GM21367 (cell line): ENCODE data around the gene PTPN1.
"Not testable (repeated sequence)": the region's sequence is repeated elsewhere in the genome, so short reads cannot be mapped to it uniquely, and the experiment has no call there.

Experiments used
- ATAC-seq: cut with Tn5 transposase; IDR thresholded peaks from one replicate; pipeline ENCODE4 v1.9.1; 2021; ENCODE audit not compliant: unreplicated experiment

PTPN1 gene

DNA sequence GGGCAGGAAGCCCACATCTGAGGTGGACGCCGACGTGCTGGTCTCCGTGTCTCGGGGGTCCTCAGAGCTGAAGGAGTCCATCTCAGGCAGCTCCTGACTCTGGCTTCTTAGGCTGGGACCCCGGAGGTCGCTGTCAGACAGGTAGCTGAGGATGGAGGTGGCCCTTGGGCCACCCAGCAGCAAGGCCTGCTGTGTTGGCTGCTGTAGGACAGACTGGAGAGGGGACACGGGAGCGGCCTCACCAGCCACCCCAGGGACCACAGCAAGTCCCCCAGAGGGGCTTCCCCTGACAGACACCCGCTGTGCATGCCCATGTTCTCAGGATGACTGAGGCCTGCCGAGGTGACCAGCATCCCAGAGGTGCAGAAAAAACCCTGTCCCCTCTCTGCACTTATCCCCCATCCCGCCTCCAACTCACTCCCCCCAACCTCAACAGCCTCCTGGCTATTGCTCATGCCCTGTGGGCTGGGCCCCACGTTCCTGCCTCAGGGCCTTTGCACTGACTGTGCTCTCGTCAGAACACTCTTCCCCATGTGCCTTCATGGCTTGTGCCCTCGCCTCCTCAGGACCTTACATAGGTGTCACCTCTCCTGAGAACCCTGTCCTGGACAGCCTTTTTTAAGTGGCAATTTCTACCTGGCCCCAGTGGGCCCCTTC lies 92.4 kb downstream of the PTPN1 start:
- no peak for ATAC-seq

DNA sequence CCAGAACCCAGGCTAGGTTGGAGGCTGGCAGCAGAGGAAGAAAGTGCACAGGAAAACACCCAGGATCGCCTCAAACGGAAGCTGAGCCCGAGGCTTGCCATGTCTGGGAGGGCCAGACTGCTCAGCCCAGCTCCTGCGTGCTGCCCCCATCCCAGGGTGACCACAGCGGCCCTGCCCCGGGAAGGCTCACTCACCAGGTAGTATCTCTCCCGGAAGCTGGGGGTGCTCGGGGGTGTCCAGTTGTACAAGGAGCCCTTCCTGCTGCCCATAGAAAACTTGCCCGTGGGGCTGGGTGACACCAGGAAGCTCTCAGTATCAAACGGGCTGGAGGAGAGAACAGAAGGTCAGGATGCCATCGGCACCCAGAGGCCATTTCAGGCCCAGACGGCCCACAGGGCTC lies 94.3 kb downstream of the PTPN1 start:
- no peak for ATAC-seq

DNA sequence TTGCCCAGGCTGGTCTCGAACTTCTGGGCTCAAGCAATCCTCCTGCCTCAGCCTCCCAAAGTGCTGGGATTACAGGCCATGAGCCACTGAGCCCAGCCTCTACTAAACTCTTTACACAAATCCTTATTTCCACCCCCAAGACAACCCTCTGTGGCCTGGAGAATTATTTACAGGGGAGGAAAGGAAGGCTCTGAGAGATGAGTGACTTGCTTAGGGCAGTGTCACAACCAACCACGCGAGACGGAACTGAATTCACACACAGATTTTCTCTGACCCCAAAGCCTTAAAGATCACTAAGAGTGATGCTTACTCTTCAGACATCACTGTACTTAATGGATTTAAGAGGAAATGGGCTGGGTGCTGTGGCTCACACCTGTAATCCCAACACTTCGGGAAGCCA lies 95.0 kb downstream of the PTPN1 start:
- no peak for ATAC-seq

DNA sequence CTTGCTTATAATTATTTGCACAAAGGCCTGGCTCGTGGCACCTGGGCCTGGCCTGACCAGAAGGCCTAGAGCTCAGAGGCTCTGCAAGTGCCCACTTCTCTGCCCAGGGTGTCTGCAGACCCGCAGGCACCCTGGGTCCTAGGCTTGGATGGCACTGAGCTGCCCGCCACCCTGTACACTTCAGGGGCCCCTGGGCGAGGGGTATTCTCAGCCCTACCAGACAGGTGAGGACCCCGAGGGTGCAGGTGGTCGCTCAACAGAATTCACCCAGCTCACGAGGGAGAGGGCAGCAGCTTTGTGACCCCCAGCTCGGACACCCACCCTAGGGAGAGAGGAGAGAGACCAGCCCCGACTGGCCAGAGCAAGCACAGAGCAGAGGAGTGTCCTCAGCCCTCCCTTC lies 97.3 kb downstream of the PTPN1 start:
- ATAC-seq = no peak

DNA sequence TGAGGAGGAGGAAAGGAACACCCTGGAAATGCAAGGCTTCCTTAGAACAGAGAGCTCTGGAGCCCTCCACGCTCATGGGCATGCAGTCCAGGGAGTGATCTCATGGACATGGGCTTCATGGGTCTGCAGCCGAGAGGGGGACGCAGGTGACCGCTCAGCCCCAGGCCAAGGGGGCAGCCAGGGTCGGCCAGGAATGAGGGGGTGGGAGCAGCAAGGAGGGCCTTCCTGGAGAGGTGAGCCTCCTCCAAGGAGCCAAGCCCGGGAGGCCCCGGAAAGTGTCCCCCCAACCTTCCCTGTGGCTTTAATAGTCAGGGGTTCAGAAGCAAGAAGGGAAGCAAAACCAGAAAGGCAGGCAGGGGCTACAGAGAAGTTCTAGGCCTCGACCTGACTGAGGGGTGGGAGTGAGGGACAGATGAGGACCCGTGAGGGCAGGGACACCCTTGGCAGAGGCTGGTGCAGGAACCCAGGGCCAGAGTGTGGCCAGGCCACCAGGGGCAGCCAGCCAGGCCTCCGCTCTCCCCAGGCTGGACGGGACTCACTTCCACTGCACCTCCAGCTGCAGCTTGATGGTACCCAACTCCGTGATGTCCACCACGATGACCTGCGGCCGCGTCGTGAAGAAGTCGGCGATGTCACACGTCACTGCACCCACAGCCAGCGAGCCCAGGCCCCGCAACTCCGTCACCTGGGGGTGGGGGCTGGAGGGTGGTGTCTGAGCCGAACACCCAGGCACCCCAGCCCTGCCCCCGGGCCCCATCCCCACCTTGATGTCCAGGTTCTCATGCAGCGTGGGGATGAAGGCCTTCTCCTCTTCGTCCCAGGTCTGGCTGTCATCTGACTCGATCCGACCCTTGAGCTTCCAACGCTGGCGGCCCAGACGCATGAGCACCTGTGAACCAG lies 97.9 kb downstream of the PTPN1 start:
- ATAC-seq = no peak

DNA sequence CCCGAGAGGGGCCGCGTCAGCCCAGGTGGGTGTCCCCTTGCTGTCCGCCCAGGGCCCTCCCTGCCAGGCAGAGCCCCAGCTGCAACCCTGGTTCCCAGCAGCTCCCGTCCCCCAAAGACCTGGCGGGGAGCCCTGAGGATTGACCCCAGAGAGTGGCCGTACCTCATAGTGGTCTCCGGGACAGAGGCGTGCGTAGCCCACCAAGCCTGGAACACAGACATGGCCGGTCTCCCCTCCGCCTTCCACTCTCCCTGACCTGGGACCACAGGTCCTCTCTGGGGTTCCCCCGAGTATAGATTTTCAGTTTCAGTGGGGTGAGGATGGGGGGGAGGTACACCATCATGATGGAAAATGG lies 98.5 kb downstream of the PTPN1 start:
- ATAC-seq = no peak

DNA sequence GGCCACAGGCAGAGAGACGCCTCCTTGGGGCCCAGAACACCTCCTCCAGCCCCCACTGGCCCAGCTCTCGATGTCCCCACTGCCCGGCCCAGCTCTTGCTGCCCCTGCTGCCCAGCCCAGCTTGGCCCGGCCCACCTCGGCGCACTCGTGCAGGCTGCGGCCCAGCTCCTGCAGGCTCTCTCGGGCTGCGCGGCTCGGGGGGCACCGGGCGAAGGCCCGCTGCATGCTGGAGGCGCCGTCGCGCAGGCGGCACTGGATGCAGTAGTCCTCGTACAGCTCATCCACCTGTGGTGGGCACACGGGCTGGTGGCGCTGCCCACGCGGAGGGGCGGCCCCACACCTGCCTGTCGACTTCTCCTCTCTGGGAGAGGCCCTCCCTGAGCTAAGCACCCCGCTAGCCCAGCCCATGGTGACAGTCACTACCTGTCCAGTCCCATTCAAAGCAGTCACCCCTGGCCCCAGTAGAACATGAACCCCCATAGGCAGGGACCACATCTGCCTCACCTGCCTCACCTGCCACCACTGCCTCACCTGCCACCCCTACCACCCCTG lies 99.3 kb downstream of the PTPN1 start:
- ATAC-seq = no peak

DNA sequence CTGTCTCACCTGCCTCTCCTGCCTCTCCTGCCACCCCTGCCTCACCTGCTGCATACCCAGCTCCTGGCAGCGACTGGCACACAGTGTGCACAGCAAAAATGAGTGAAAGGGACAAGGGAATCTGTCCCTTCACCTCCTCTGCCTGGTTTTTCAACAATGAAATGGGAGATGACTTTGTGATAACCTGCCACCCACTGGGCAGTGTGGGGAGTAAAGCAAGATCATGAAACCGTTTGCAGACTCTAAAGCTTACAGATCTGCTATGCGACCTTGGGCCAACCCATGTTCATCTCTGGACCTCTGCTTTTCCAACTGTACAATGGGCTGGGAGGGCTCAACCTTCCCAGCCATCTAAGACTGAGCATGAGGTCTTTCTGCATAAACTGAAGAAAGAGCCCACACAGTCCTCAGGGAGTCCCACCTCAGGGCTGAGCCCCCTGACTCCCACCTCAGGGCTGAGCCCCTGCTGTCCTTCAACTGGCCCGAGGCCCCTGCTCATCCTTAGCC lies 100.1 kb downstream of the PTPN1 start:
- no peak for ATAC-seq

DNA sequence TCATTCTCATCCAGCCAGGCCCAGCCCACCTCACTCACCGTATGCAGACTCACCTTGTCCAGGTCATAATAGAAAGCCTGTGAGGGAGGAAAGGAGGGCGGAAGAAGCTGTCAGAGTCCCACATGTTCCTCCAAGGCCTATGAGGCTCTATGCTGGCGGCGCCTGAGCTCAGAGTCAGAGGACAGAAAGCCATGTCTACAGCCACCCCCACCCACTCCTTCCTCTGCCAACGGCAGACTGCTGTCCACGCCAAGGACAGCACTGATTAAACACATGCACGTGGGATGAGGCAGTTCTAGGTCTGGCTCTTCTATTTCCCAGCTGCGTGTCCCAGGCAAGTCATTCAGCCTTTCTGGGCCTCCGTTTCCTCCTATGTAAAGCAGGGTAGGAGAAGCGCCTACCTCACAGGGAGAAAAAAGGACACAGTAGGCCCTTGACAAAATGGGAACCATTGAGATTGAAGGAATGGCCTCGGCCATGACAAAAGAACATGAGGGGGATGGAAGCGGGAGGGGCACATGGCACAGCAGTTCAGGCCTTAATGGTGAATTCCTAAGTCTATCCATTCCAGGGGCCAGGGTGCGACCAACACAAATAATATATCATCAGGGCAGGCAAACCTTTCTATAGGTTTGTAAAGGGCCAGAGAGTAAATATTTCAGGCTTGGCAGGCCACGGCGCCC lies 101.1 kb downstream of the PTPN1 start:
- no peak for ATAC-seq

DNA sequence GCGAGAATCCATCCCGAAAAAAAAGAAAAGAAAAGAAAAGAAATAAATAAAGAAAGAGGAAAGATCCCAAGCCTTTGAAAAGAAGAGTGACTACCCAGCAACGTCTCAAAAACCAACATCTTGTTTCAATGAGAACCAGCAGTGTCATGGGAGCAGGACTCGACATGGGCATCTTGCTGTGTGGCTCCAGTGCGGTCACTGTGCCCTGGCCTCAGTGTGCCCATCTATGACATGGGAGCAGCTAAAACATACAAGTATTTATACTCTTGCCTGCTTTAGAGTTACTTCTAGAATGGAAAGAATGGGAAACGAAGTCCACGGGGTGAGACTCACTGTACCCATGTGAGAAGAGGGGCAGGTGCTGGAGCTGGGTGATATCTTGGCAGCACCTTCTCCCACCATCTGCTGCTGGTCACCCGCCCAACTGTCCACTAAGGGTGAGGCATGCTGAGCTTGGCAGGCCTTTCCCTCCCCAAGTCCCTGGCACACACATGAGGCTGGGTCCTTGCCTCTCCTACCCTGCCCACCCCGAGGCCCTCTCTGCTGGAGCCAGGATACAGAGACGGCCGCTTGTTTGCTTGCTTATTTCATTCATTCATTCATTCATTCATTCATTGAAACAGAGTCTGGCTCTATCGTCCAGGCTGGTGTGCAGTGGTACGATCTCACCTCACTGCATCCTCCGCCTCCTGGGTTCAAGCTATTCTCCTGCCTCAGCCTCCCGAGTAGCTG lies 103.4 kb downstream of the PTPN1 start:
- no peak for ATAC-seq

DNA sequence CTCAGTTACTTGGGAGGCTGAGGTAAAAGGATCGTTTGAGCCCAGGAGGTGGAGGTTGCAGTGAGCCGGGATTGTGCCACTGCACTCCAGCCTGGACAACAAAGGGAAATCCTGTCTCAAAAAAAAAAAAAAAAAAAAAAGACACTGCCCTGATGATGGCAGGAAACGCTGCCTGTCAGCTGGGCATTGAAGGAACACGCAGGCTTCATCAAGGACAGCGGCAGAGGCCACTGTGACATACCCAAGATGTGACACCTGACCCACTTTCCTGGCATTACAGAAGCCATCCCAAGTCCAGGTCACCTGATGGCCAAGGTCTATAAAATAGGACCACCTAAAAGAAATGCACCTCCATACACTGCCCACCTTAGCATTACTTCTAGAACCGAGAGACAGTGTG lies 105.2 kb downstream of the PTPN1 start:
- no peak for ATAC-seq

DNA sequence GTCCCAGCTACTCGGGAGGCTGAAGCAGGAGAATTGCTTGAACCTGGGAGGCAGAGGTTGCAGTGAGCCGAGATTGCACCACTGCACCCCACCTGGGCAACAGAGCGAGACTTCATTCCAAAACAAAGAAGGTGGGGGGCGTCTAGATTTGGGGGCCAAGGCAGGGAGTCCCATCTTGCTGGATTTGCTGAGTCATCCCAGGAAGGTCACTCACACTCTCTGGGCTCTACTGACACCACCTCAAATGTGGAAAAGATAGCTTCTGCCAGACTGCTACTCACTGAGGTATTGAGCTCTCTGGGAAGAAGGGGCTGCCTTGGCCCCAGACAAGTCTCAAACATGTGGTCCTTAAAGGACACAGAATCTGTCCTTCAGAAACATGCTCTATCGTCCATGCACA lies 106.8 kb downstream of the PTPN1 start:
- no peak for ATAC-seq

DNA sequence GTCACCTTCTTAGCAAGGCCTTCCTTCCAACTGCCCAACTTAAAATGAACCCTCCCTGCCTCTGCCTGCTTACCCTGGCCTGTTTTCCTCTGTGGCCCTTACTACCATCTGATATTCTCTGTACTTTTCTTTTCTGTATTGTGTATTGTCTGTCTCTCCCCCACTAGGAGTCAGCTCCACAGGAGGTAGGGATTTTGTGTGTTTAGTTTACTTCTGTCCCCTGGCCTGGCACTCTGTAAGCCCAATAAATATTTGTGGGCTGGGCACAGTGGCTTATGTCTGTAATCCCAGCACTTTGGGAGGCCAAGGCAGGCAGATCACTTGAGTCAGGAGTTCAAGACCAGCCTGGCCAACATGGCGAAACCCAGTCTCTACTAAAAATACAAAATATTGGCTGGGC lies 108.4 kb downstream of the PTPN1 start:
- ATAC-seq = no peak

DNA sequence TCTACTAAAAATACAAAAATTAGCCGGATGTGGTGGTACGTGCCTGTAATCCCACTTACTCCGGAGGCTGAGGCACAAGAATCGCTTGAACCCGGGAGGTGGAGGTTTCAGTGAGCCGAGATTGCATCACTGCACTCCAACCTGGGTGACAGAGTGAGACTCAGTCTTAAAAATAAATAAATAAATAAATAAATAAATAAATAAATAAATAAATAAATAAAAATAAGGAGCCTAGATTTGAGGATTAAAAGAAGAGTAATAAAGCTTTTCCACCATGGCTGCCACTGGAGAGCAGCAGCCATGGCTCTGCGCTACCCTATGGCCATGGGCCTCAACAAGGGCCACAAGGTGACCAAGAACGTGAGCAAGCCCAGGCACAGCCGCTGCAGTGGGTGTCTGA lies 110.3 kb downstream of the PTPN1 start:
- not testable (repeated sequence) for ATAC-seq

DNA sequence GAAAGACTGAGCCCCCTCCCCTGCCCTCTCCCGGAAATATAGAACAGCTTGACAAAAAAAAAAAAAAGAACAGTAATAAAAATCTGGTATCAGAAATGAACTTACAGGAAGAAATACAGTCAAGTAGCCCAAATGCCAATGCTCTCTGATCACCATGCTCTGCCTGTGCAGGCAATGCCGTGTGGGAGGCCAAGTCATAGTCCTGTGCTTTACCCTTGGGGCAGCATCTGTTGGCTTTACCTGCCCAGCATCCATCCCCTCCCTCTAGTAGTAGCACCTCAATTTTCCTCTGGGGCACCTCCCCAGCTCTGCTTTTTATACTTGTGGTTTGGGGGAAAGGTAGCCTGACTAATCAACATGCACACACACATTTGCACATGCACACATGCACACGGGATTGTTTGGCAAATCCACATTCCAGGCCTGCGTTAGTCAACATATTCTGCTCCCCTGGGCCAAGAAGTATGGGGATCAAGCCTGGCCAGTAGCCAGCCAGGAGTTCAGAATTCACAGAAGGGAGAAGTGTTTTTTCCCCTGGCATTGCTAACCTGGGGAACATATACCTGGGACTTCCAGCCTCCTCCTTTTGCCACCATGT lies 111.0 kb downstream of the PTPN1 start:
- ATAC-seq = no peak

DNA sequence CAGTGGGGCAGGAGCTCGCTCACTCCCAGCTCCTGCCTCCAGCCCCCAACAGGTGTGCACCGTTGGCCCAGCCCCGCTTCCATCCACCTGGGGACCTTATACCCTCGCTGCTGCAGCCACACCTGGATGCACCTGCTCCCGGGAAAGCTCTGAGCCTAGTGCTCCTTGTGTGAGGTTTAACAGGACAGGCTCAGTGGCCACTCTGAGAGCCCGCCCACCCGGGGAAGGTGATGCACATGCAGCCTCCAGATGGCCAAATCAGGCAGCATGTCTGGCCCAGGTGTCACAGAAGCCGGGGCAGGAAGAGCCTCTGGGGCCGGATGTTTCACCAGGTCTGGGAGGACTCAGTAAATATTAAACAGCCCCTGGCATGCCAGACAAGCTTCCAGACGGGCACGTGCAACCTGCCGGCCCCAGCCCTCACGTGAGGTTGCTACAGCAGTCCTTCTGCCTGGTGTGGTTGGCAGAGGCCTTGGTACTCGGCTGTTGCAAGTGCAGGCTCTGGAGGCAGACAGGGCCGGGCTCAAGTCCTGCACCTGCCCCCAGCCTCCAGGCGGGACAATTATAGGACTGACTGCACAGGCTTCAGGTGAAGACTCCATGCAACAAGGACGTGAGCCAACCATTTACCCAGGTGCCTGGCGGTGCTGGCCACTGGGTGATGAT lies 114.3 kb downstream of the PTPN1 start:
- no peak for ATAC-seq

DNA sequence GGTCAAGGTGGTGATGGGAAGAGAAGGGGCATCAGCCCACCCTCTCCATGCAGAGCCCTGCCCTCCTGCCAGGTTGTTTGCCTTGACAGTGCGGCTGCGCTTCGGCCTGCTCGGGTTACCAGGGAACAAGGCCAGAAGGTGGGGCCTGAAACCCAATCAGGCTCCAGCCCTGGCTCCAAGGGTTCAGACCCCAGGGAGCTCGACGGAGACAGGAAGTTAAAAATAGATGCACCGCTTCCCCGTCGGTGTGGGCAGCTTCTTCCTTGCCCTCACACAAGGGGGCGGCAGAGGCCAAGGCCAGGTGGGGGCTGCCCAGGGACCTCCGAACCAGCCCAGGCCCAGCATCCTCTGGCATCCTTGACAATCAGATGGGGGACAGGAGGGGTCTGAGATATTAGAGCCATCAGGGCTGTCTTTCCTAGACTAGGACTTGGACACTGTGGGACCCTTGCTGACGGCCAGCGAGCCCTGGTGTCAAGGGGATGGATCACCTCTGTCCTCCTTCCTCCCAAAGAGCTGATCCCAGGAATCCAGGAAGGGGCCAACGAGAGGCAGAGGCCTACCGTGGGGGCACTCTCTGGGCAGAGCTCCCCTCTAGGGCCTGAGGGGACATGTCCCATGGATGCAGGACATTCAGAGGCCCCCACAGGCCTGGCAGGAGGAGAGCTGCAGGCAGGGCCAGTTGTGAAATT lies 115.9 kb downstream of the PTPN1 start:
- ATAC-seq = no peak

DNA sequence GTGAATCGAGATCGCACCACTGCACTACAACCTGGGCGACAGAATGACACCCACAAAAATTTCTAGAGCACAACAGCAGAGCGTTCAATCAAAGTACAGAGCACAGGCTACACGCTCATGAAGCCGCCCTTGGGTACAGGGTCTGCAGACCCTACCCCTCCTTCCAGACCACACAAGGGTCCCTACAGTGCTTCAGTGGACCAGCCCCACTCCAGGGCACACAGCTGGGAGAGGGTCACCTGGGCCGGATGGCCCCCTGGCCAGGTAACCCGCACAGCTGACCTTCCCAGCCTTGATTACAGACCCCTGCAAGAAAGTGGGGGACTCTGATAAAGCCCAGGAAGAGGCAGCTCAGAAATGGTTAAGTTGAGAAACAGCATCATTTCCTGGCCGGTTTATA lies 117.6 kb downstream of the PTPN1 start:
- ATAC-seq = no peak

DNA sequence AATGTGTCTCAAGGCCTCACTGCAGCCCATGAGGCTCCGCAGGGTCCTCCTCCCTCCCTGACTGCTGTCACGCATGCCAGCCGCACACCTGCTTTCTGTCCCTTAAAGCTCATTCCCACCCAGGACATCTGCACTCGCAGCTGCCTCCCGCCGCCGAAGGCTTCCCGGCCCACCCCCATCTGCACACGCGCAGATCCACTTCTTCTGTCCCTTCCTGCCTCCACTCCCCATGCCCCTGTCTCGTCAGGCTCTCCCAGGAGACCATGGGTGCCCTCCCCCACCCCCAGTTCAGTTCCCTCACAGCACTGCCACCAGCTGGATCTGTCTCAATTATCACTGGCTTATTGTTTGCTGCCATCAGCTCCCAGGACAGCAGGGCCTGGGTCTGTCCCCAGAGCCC lies 118.1 kb downstream of the PTPN1 start:
- ATAC-seq = no peak
